GM12891 (cell line): Measurements from ENCODE around the gene PON3.

ENCODE experiments used
- DNase-seq: peaks from one replicate; pipeline ENCODE4 v3.0.0; 2011; ENCODE audit warnings: low spot score; ENCODE audit not compliant: insufficient read length
- FAIRE-seq: peaks from 2 replicates; lab custom pipeline; 2011; peaks lifted over from hg19 to GRCh38; lab: Jason Lieb, UNC
- PAX5 ChIP-seq: IDR thresholded peaks from 2 replicates; pipeline ENCODE4 v1.6.1; 2011; ENCODE audit warnings: low read length, moderate library complexity, mild to moderate bottlenecking; ENCODE audit not compliant: insufficient read depth, severe bottlenecking
- POLR2A ChIP-seq: IDR thresholded peaks from 2 replicates; pipeline ENCODE4 v1.6.1; 2011; ENCODE audit warnings: low read depth, low read length, control low read depth
- POLR2AphosphoS5 ChIP-seq: IDR thresholded peaks from 2 replicates; pipeline ENCODE4 v1.6.1; 2011; ENCODE audit warnings: low read depth, low read length, control low read depth
- POU2F2 ChIP-seq: IDR thresholded peaks from 2 replicates; pipeline ENCODE4 v1.6.1; 2011; ENCODE audit warnings: low read depth, mild to moderate bottlenecking, control low read depth, low read length, moderate library complexity
- SPI1 ChIP-seq: IDR thresholded peaks from 2 replicates; pipeline ENCODE4 v1.6.1; 2011; ENCODE audit warnings: low read depth, low read length, control low read depth
- TAF1 ChIP-seq: IDR thresholded peaks from 2 replicates; pipeline ENCODE4 v1.6.1; 2011; ENCODE audit warnings: low read depth, low read length, control low read depth

Gene PON3

GRCh38 chr7:95433129-95433528, 37.0 kb upstream of the PON3 start:
- DNase-seq (no peak), FAIRE-seq (no peak)
- TF ChIP-seq POU2F2 = no peak
- TF ChIP-seq SPI1 = no peak
- TF ChIP-seq POLR2A = no peak
- no peak for TF ChIP-seq PAX5
- no peak for TF ChIP-seq TAF1
- no peak for TF ChIP-seq POLR2AphosphoS5

DNA sequence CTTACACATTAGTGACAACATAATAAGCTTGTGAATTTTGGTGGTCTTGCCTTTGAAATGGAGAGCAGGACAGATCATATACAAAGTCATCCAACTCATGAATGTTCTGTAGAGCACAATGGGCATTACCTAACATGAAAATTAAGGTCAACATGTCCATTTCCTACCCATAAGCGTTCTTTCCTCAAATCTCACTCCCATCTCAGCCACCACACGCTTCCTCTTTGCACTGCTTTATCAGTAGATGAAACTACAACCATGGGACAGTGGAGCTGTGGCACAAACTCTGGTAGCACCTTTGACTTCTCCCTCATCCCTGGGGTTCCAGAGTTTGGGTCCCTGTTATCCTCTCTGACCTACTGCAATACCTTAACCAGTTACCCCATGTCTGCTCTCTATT, 36.4 kb upstream of the PON3 start:
- DNase-seq (no peak), FAIRE-seq (no peak)
- TF ChIP-seq POLR2A (no peak), TAF1 (no peak)

DNA sequence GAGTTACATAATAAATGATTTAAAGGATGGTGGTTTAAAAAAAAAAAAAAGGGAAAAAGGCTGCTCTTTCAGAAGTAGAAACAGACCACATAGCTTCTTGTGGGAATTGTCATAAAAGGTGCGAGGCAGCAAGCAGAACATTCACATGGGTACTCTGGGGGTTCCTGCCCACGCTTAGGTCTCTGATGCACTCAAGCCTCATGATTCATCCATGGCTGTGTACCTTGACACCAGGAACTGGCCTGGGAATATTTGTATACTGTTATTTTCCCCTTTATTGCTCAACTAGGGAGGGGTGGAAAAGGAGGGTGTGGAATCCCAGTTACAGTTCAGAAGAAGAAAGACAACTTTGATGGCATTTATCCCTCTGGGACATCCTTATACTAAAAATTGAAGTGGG, 34.7 kb upstream of the PON3 start:
- TF ChIP-seq PAX5 (no peak), TAF1 (no peak), POU2F2 (no peak), POLR2A (no peak), SPI1 (no peak), POLR2AphosphoS5 (no peak)
- DNase-seq (no peak), FAIRE-seq (no peak)

DNA sequence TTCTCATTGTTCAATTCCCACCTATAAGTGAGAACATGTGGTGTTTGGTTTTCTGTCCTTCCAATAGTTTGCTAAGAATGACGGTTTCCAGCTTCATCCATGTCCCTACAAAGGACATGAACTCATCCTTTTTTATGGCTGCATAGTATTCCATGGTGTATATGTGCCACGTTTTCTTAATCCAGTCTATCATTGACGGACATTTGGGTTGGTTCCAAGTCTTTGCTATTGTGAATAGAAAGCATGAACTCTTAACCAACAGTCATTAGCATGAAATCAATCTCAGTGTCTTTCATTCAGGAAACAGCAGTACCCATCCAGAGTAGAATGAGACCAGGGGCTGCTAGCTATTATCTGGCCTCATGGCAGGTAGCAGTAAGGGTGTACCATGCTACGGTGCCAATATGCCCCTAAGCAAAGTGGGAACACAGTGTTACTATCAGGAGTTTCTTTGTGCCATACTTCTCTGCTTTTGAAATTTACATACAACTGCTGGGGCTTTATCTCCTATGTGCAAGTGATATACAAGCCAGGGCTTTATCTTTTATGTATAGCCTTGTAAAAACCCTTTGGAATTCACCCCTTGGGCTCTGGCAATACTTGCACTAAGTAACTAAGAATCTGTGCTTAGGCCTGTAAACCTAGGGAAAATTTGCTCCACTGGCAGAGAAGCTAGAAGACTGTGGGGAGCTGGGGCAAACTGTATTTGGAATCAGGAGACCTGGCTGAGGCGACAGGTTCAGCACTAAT, 33.2 kb upstream of the PON3 start:
- FAIRE-seq (no peak), DNase-seq (no peak)
- TF ChIP-seq POLR2AphosphoS5 (no peak), TAF1 (no peak), SPI1 (no peak), POU2F2 (no peak), POLR2A (no peak), PAX5 (no peak)

DNA sequence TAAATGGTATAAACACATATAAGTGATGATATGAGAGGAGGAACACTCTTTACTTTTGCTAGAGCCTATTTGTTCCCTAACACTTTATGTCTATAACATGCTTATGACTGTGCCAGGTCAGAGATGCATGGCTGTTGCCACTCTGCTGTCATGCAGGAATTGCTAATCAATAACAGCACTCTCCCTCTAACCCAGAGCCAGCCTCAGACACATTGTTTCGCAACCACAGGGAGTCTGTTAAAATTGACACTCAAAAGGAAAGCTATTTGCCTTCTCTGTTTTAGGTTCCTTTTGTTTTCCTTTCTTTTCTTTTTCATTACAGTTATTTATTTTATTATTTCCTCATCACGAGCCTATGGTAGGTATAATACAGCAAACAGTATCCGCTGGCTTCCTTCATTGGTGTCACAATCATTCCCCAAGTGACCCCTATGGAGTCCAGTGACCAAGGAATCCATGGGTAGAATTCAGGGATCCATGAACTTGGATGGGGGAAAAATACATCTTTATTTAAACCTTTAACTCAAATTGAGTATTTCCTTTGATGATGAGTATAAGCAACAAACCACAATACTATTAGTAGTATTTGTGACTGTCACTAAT, 31.8 kb upstream of the PON3 start:
- DNase-seq (no peak), FAIRE-seq (no peak)
- TF ChIP-seq TAF1 (no peak), POU2F2 (no peak), POLR2AphosphoS5 (no peak), PAX5 (no peak), SPI1 (no peak), POLR2A (no peak)

DNA sequence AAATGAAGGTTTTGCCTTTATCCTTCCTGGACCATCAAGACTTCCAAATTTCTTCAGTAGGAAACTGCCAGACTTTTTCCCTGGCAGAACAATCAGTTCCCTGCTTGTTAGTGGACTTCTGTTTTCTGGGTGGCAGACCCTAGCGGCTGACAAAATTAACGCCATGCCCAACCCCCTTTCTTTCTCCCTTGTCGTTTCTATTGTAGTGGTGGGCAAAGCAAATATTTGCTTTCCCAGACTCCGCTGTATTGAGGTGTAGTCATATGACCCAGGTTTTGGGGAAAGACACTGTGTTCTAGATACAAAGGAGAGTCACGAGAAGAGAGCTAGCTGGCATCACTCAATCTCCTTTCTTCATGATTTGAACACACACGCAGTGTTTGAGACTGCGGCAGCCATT, 31.0 kb upstream of the PON3 start:
- TF ChIP-seq POU2F2 (no peak), POLR2AphosphoS5 (no peak), POLR2A (no peak), PAX5 (no peak), TAF1 (no peak), SPI1 (no peak)
- FAIRE-seq (no peak), DNase-seq (no peak)

DNA sequence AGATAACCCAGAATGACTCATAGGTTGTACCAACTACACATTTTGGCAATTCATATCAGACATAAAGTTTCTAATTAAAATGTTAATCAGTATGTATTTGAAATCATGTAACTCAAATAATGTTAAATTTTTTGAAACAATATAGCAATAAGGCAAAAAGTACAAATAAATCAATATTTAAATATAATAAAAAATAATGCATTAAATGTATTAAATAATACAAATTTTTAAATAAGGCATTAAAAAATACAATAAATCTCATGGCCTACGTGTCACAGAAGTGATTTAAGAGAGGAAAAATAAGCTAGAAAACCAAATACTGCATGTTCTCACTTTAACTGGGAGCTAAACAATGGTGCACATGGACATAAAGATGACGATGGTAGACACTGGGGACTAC, 29.5 kb upstream of the PON3 start:
- TF ChIP-seq PAX5 (no peak), POLR2AphosphoS5 (no peak), POU2F2 (no peak), SPI1 (no peak)
- FAIRE-seq (no peak), DNase-seq (no peak)

GRCh38 chr7:95424716-95425115, 28.5 kb upstream of the PON3 start:
- FAIRE-seq = no peak

GRCh38 chr7:95421847-95422444, 25.8 kb upstream of the PON3 start:
- TF ChIP-seq POLR2A (no peak), PAX5 (no peak)
- FAIRE-seq (peak; percentile 16), DNase-seq (no peak)

More at GRCh38 chr7:95424716-95425115, 28.5 kb upstream of the PON3 start:
- no peak for DNase-seq
- TF ChIP-seq POLR2AphosphoS5 = no peak
- no peak for TF ChIP-seq POLR2A
- no peak for TF ChIP-seq SPI1
- no peak for TF ChIP-seq PAX5
- no peak for TF ChIP-seq POU2F2
- TF ChIP-seq TAF1 = no peak
